HEK293 (cell line): ENCODE data around the gene N4BP2L2.

Experiments
- CTCF ChIA-PET: fragments of 350-600 bp; formaldehyde crosslinking; extraction: SDS; loops from one replicate; lab custom pipeline; 2021; ENCODE audit warnings: antibody characterized with exemption; lab: Yijun Ruan, JAX
- POLR2A ChIA-PET: fragments of 300-600 bp; formaldehyde crosslinking; extraction: SDS; loops from one replicate; lab custom pipeline; 2020; ENCODE audit warnings: antibody characterized with exemption, inconsistent platforms; lab: Yijun Ruan, JAX
- H3K27ac ChIP-seq: fragments of 200-500 bp; sonication (Bioruptor generic); 2 replicates; pipeline ENCODE4 v1.5.1; 2014; ENCODE audit warnings: low read depth, low read length, control low read depth, inconsistent platforms; ENCODE audit errors: extremely low read depth
- H3K36me3 ChIP-seq, 2 experiments: fragments of 200-500 bp in 1 of 2; sonication (Bioruptor generic) in 1 of 2; 1 replicate in 1 of 2; 2 replicates in 1 of 2; pipeline ENCODE4 v1.5.1; 2014 to 2017; ENCODE audit warnings: inconsistent platforms in 2 of 2, low read length in 2 of 2; ENCODE audit not compliant: control insufficient read depth in 2 of 2, insufficient read depth in 1 of 2
- H3K4me1 ChIP-seq: fragments of 200-500 bp; sonication (Bioruptor generic); 2 replicates; pipeline ENCODE4 v1.5.1; 2014; ENCODE audit warnings: mild to moderate bottlenecking, low read length, inconsistent platforms; ENCODE audit not compliant: control insufficient read depth, insufficient read depth
- H3K4me3 ChIP-seq: 2 replicates; pipeline ENCODE4 v1.5.1; 2011; ENCODE audit warnings: low read depth, mild to moderate bottlenecking, control low read depth, low read length, moderate library complexity
- H3K9me3 ChIP-seq: fragments of 200-500 bp; sonication (Bioruptor generic); 2 replicates; pipeline ENCODE4 v1.5.1; 2014; ENCODE audit warnings: low read depth, low read length, inconsistent platforms; ENCODE audit not compliant: control insufficient read depth, insufficient read depth
- KLF8 ChIP-seq: fragments of 450-650 bp; formaldehyde crosslinking; IDR thresholded peaks from 2 replicates; pipeline ENCODE4 v1.5.1; 2016; ENCODE audit warnings: missing biosample characterization, missing genetic modification characterization
- PRDM2 ChIP-seq: fragments of 450-650 bp; formaldehyde crosslinking; IDR thresholded peaks from 2 replicates; pipeline ENCODE4 v1.5.1; 2016; ENCODE audit warnings: missing biosample characterization, missing genetic modification characterization, borderline replicate concordance
- TSHZ1 ChIP-seq: fragments of 450-650 bp; formaldehyde crosslinking; IDR thresholded peaks from 2 replicates; pipeline ENCODE4 v1.5.1; 2016; ENCODE audit warnings: missing biosample characterization, missing genetic modification characterization, borderline replicate concordance
- ZNF148 ChIP-seq: fragments of 450-650 bp; formaldehyde crosslinking; IDR thresholded peaks from 2 replicates; pipeline ENCODE4 v1.5.0; 2017; ENCODE audit warnings: missing biosample characterization, missing genetic modification characterization, borderline replicate concordance
- ZNF18 ChIP-seq: fragments of 450-650 bp; formaldehyde crosslinking; IDR thresholded peaks from 2 replicates; pipeline ENCODE4 v1.5.1; 2016; ENCODE audit warnings: missing biosample characterization, missing genetic modification characterization
- ZNF202 ChIP-seq: fragments of 450-650 bp; formaldehyde crosslinking; IDR thresholded peaks from 2 replicates; pipeline ENCODE4 v1.5.1; 2016; ENCODE audit warnings: missing biosample characterization, missing genetic modification characterization, borderline replicate concordance
- ZNF394 ChIP-seq: fragments of 450-650 bp; formaldehyde crosslinking; IDR thresholded peaks from 2 replicates; pipeline ENCODE4 v1.5.1; 2016; ENCODE audit warnings: missing biosample characterization, missing genetic modification characterization, mild to moderate bottlenecking, moderate library complexity, borderline replicate concordance
- ZNF398 ChIP-seq: fragments of 450-650 bp; formaldehyde crosslinking; IDR thresholded peaks from 2 replicates; pipeline ENCODE4 v1.5.1; 2017; ENCODE audit warnings: missing biosample characterization, missing genetic modification characterization
- ZNF473 ChIP-seq: fragments of 450-650 bp; formaldehyde crosslinking; IDR thresholded peaks from 2 replicates; pipeline ENCODE4 v1.5.1; 2017; ENCODE audit warnings: missing biosample characterization, missing genetic modification characterization
- ZNF510 ChIP-seq: fragments of 450-650 bp; formaldehyde crosslinking; IDR thresholded peaks from 2 replicates; pipeline ENCODE4 v1.5.1; 2018; ENCODE audit warnings: mild to moderate bottlenecking, missing genetic modification characterization, missing biosample characterization; ENCODE audit not compliant: insufficient replicate concordance

N4BP2L2 gene

GRCh38 chr13:32495841-32496240 is 42.8 kb downstream of the N4BP2L2 start (continued):
- no peak for TF ChIP-seq ZNF473 (tag by site-specific recombination)
- no peak for TF ChIP-seq ZNF202 (tag by site-specific recombination)
- TF ChIP-seq TSHZ1: no peak
- TF ChIP-seq, all 188 proteins: peak for 0

GRCh38 chr13:32495429-32495828 is 43.2 kb downstream of the N4BP2L2 start:
- H3K9me3 ChIP-seq: no peaks in the 10 kb centered on the region
- H3K4me3 ChIP-seq: no peak overlapping the region
- H3K4me1 ChIP-seq: no peaks in the 10 kb centered on the region
- TF ChIP-seq KLF8 (tag by site-specific recombination) (no peak), PRDM2 (tag by site-specific recombination) (no peak), ZNF510 (tag by site-specific recombination) (no peak), ZNF18 (tag by site-specific recombination) (no peak), ZNF148 (no peak), ZNF398 (tag by site-specific recombination) (no peak), ZNF394 (tag by site-specific recombination) (no peak)
- TF ChIP-seq, all 188 proteins: peak for 0
- POLR2A ChIA-PET: no interaction called here
- no peak overlapping the region for H3K27ac ChIP-seq
- H3K36me3 ChIP-seq: no peaks in the 10 kb centered on the region
- CTCF ChIA-PET: interaction anchor here (0.6 kb wide), 1 partner anchor 24 kb away, joined by 5 read pairs; no protein-coding TSS in a partner anchor
